ENCODE results near the gene RRP7A.
"Not testable (repeated sequence)": the region's sequence is repeated elsewhere in the genome, so short reads cannot be mapped to it uniquely, and the experiment has no call there.

The RRP7A gene

DNA sequence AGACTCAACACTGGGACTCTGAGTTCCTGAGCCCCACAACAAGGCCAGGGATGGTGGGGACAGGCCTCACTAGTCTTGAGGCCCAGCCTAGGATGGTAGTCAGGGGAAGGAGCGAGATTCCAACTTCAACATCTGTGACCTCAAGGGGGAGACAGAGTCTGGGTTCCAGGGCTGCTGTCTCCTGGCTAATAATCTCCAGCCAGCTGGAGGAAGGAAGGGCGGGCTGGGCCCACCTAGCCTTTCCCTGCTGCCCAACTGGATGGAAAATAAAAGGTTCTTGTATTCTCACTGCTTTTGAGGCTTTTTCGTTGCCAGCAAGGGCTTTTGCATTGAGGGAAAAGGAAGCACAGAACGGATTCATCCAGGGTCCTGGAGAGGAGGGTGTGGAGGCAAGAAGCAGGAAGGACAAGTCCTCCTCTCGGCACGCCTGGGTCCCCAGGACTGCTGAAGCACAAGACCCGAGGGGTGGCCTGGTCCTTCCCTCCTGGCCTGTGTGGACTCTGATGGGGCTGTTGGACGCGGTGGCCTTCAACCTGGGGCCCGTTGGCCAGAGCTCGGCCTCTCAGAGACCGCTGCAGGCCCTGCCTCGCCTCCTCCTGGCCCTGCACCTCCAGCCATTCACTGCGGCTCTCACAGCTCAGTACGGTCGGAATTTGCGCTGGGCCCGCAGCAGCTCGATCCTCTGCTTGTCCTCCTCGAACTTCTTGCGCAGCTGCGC lies 7.2 kb downstream of the RRP7A start:
- TF ChIP-seq, protein P1, sequence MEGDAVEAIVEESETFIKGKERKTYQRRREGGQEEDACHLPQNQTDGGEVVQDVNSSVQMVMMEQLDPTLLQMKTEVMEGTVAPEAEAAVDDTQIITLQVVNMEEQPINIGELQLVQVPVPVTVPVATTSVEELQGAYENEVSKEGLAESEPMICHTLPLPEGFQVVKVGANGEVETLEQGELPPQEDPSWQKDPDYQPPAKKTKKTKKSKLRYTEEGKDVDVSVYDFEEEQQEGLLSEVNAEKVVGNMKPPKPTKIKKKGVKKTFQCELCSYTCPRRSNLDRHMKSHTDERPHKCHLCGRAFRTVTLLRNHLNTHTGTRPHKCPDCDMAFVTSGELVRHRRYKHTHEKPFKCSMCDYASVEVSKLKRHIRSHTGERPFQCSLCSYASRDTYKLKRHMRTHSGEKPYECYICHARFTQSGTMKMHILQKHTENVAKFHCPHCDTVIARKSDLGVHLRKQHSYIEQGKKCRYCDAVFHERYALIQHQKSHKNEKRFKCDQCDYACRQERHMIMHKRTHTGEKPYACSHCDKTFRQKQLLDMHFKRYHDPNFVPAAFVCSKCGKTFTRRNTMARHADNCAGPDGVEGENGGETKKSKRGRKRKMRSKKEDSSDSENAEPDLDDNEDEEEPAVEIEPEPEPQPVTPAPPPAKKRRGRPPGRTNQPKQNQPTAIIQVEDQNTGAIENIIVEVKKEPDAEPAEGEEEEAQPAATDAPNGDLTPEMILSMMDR (IDR thresholded peaks at IDR 0.05; ENCODE audit: low read depth, low read length) = peak; percentile 13

DNA sequence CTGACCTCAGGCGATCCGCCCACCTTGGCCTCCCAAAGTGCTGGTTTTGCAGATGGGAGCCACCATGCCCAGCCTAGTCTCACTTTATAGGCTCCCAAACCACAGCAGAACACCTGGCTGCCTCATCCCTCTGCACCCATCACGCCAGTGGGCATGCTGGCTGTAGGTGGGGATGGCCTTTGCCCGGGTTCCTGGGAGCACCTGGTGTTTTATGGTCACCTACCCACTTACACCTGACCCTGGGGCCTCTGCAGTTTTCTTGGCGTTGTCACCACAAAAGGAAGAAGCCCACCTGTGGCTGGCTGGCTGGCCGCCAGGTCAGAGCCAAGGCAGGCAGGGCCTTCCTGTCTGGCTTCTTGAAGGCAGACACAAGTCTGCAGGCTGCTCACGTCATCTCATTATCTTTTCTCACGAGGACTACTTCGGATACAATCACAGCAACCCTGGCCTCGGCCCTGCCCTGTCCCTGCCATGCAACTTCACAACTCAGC lies 8.2 kb downstream of the RRP7A start:
- no peak overlapping the region for H3K4me3 ChIP-seq (replicated peaks in 1 of 2; ENCODE audit: low read depth in 2 of 2, low read length in 2 of 2)
- DNase-seq (ENCODE audit: low read depth in 2 of 2) = peak in 1 of 2 donors; percentile 26
- TF ChIP-seq, protein P1 (IDR thresholded peaks at IDR 0.05; ENCODE audit: low read depth, low read length) = no peak

More for the DNA sequence above, 7.2 kb downstream of the RRP7A start:
- not testable (repeated sequence) for H3K4me3 ChIP-seq (replicated peaks in 1 of 2; ENCODE audit: low read depth in 2 of 2, low read length in 2 of 2)
- DNase-seq (ENCODE audit: low read depth in 2 of 2) = peak; percentile 45 to 69

DNA sequence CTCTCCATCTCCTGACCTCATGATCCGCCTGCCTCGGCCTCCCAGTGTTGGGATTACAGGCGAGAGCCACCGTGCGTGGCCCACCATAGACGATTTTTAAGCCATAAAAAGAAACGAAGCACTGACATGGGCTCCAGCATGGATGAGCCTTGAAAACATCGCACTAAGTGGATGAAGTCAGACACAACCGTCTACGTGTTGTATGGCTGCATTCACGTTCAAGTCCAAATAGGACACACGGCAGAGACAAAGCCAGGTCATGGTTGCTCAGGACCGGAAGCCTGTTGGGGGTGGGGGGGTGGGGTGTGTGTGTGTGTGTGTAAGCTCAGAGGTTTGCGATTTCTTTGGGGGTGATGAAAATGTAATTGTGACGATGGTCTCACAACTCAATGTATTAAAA lies 10.0 kb downstream of the RRP7A start:
- DNase-seq (ENCODE audit: low read depth in 2 of 2) = no peak
- TF ChIP-seq, protein P1 (IDR thresholded peaks at IDR 0.05; ENCODE audit: low read depth, low read length) = no peak
- H3K4me3 ChIP-seq (replicated peaks in 1 of 2; ENCODE audit: low read depth in 2 of 2, low read length in 2 of 2) = no peak overlapping the region

DNA sequence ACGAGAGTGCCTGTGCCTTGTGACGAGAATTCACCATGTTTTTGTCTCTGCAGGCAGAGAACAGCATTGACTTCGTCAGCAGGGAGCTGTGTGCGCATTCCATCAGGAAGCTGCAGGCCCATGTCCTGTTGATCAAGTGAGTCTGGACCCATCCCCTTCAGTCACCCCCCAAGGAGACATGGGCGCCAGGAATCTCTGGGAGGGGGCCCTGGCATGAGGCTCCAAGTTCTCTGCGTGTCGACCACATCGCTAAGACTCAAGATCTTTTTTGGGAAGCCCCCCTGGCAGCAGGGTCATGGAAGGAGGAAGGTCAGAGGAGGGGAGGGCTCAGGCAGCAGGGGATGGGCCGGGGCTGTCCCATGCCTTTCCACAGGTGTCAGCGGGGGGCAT lies 10.6 kb downstream of the RRP7A start:
- DNase-seq (ENCODE audit: low read depth in 2 of 2); H3K4me3 ChIP-seq (replicated peaks in 1 of 2; ENCODE audit: low read depth in 2 of 2, low read length in 2 of 2): not testable (repeated sequence)

DNA sequence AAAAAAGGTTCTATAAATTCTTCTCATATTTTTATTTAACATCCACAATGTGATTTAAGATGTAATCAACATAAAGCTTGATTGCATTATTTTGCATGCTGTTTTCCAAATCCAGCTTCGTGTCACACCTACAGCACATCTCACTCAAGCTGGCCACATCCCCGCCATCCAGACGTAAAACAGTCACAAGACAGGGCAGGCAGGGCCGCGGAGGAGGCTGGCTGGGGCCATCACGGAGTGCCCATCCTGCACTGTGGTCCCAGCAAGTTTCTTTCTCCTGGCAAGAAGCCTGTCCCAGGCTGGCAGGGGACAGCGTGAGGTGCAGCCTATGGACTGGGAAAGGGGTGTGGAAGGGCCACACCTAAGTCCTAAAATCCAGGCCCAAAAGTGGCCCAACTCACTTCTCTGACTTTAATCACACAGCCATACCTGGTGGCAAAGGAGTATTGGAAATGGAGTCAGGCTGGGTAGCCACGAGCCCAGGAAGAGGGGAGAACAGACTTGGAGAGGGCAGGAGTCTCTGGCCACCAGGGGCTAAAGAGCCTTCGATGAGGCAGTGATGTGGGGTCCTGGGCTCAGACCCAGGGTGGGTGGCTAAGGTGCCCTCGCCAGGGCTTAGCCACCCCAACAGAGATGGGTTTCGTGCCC lies 11.1 kb downstream of the RRP7A start:
- DNase-seq (ENCODE audit: low read depth in 2 of 2); H3K4me3 ChIP-seq (replicated peaks in 1 of 2; ENCODE audit: low read depth in 2 of 2, low read length in 2 of 2): not testable (repeated sequence)

DNA sequence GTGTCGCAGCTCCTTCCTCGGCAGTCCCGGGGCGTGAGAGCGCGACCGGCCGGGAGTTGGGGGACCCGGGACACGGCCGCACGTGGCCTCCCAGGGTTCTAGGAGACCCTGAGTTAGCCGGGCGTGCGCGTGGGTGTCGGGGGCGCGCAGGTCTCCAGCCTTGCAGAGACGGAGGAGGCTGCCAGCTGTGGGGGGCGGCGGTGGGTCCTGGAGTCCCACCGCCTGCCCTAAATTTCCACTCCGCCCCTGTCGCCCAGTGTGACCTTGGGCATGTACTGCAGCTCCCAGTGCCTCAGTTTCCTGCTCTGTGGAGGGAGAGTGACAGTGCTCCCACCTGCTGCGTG lies 18.8 kb downstream of the RRP7A start:
- peak overlapping the region in 1 of 2 donors; percentile 31 for H3K4me3 ChIP-seq (replicated peaks in 1 of 2; ENCODE audit: low read depth in 2 of 2, low read length in 2 of 2)
- TF ChIP-seq, protein P1 (IDR thresholded peaks at IDR 0.05; ENCODE audit: low read depth, low read length) = no peak
- no peak for DNase-seq (ENCODE audit: low read depth in 2 of 2)

DNA sequence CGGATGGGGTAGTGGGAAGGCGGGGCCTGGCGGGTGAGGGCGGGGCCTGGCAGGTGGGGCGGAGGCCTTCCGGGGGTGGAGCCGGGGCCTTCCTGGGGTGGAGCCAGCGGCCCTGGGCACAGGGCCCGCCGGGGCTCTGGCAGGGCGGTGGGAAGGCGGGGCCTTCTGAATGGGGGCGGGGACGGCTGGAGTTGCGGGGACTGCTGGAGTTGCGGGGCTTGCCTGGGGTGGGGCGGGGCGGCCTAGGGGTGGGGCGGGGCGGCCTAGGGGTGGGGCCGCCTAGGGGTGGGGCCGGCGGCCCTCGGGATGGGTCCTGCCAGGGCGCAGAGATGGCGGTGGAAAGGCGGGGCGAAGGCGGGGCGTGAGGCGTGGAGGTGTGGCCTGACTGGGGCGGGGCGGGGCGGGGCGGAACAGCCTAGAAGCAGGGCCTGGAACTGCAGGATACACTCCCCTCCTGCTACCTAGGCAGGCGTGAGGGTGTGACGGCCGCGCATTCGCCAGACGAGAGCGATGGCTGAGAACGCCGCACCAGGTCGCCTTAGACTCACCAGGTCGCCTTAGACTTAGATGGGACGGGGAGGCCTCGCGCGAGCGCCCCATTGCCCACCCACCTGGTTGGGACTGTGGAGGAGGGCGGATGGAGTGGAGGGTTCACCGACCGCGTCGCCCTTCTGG lies 19.3 kb downstream of the RRP7A start:
- peak; percentile 70 to 76 for DNase-seq (ENCODE audit: low read depth in 2 of 2)
- TF ChIP-seq, protein P1 (IDR thresholded peaks at IDR 0.05; ENCODE audit: low read depth, low read length) = no peak

DNA sequence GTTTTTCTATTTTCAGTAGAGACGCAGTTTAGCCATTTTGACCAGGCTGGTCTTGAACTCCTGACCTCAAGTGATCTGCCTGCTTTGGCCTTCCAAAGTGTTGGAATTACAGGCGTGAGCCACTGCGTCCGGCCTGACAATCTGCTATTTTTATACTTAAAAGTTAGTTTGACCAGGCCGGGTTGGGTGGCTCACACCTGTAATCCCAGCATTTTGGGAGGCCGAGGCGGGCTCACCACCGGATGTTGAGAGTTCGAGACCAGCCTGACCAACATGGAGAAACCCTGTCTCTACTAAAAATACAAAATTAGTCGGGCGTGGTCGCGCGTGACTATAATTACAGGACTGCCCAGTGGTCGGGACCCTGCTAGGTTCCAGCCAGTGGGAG lies 19.8 kb downstream of the RRP7A start:
- peak overlapping the region in 1 of 2 donors; percentile 18 for H3K4me3 ChIP-seq (replicated peaks in 1 of 2; ENCODE audit: low read depth in 2 of 2, low read length in 2 of 2)

More for the DNA sequence above, 19.3 kb downstream of the RRP7A start:
- peak overlapping the region; percentile 31 to 34 for H3K4me3 ChIP-seq (replicated peaks in 1 of 2; ENCODE audit: low read depth in 2 of 2, low read length in 2 of 2)

DNA sequence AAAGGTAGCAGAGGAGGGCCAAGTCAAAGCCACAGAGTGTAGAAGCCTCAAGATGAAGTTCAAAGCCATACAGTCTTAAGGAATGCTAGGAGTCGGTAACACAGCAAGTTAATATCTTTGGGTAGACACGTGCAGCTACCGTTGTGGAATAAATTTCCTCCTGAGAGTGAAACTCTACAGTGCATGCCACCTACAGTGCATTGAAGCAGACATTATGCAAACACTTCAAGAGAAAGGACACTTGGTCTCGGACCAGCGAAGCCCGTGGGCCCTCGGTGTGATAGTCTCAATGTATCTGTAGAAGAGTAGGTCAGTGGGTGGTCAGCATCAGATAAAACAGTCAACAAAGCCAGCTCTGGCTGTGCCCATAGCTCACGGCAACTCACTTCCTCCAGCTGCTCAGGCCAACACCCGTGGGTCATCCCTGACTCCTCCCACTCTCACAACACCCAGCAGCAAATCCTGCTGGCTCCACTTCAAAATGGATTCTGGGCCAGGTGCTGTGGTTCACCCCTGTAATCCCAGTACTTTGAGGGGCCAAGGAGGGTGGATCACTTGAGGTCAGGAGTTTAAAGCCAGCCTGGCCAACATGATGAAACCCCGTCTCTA lies 24.0 kb downstream of the RRP7A start:
- H3K4me3 ChIP-seq (replicated peaks in 1 of 2; ENCODE audit: low read depth in 2 of 2, low read length in 2 of 2) = not testable (repeated sequence)
- peak in 1 of 2 donors; percentile 39 for DNase-seq (ENCODE audit: low read depth in 2 of 2)

More for the DNA sequence above, 19.8 kb downstream of the RRP7A start:
- DNase-seq (ENCODE audit: low read depth in 2 of 2) = not testable (repeated sequence)

Data from cardiac fibroblast (primary cell).